ENCODE data around the gene PPFIBP2. TPM values are rescaled to one million over a fixed set of nuclear protein-coding genes. Genes with fewer than 3 reads are reported as not detected.

The PPFIBP2 gene
- total and polyA plus RNA-seq, 2 of the 13 experiments (the other 11 are each of a cell fraction or from before 2014, with no cell fraction given), result 15.0 to 52.5 TPM

DNA sequence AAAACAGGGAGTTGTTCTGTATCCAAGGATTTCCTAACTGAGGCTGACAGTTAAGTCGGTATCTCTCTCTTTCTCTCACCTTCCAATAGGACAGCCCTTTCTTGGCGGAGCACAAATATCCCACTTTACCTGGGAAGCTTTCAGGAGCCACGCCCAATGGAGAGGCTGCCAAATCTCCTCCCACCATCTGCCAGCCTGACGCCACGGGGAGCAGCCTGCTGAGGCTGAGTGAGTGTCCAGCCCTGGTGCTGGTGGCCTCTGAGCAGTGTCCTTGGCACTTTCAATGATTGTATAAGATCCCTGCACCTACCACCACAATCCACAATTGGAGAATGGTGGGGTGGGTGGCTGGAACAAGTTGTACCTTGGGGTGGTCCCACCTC lies 125.8 kb downstream of the PPFIBP2 start:
- Histone ChIP-seq H3K79me2 (ENCODE audit: insufficient read depth, low read length) (no peaks in the 10 kb centered on the region), H3K4me1 (ENCODE audit: insufficient read depth, low read length) (no peaks in the 10 kb centered on the region), H3K9me3 (ENCODE audit: low read length) (no peaks in the 10 kb centered on the region), H4K20me1 (ENCODE audit: insufficient read depth, low read length) (no peaks in the 10 kb centered on the region), H3K4me3 (replicated peaks in 1 of 3; ENCODE audit: insufficient read depth in 1 of 3, low read depth in 2 of 3, low read length in 3 of 3) (no peak overlapping the region), H3K27me3 (ENCODE audit: control insufficient read depth in 1 of 2, insufficient read depth in 2 of 2, low read length in 2 of 2) (no peaks in the 10 kb centered on the region), H3K4me2 (ENCODE audit: low read depth, low read length) (no peak overlapping the region), H2AFZ (ENCODE audit: low read length) (no peak overlapping the region), H3K36me3 (replicated peaks in 1 of 2; ENCODE audit: control insufficient read depth in 1 of 2, insufficient read depth in 2 of 2, low read length in 2 of 2) (peaks cover 22 to 79% of the 10 kb centered on the region in 2 experiments), H3K27ac (ENCODE audit: extremely low read length, insufficient read depth, low read length) (no peak overlapping the region), H3K9ac (ENCODE audit: insufficient read depth, low read depth, low read length) (no peak overlapping the region)
- in situ Hi-C loops (cut with HindIII; ENCODE audit: extremely low pct_ligation_motif_present, low pct_unique_long_range_greater_than_20kb) (no loop called here), intact Hi-C loops (cut with micrococcal nuclease; ENCODE audit: unreplicated experiment) (no loop called here)
- TF ChIP-seq ZNF224 (CRISPR knock-in tag; IDR thresholded peaks at IDR 0.05), result no peak
- no peak for TF ChIP-seq ZNF124 (CRISPR knock-in tag; IDR thresholded peaks at IDR 0.05)
- no peak for TF ChIP-seq RBM39 (IDR thresholded peaks at IDR 0.05; ENCODE audit: low read depth, low read length, poor library complexity, severe bottlenecking)
- no peak for ATAC-seq
- no peak for DNase-seq (ENCODE audit: low spot score)
- ChIA-PET CTCF (ENCODE audit: low intra/inter-chr PET ratio, low total read pairs) (no interaction called here), POLR2A (no interaction called here)
- FAIRE-seq, result no peak
- BruUV-seq (replicated peaks), result no TSS peak
- WGBS (ENCODE audit: low lambda C conversion rate), result 90% methylated on average over 4 of the region's 5 CpGs

DNA sequence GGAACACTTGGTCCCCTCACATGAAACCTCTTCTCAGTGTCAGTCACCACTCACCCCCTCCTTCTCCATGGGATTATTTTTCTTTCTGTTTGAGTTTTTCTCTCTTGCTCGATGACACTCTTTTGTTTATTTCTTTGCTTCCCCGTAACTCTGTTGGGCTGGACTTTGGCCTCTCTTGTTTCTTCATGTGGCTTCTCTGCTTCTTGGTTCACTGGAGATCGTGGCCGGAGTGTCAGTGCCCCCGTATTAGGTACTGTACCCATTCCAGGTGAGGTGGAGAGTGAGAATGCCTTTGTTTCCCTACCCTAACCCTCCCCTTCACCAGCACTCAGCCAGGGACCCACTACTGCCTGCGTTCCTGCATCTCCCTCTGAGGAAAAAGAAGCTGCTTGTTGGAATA lies 127.0 kb downstream of the PPFIBP2 start:
- Histone ChIP-seq H2AFZ (ENCODE audit: low read length) (no peak overlapping the region), H3K4me3 (replicated peaks in 1 of 3; ENCODE audit: insufficient read depth in 1 of 3, low read depth in 2 of 3, low read length in 3 of 3) (no peak overlapping the region), H3K4me2 (ENCODE audit: low read depth, low read length) (no peak overlapping the region), H3K9me3 (ENCODE audit: low read length) (no peaks in the 10 kb centered on the region), H3K27me3 (ENCODE audit: control insufficient read depth in 1 of 2, insufficient read depth in 2 of 2, low read length in 2 of 2) (no peaks in the 10 kb centered on the region), H3K36me3 (replicated peaks in 1 of 2; ENCODE audit: control insufficient read depth in 1 of 2, insufficient read depth in 2 of 2, low read length in 2 of 2) (peaks cover 24 to 73% of the 10 kb centered on the region in 2 experiments), H4K20me1 (ENCODE audit: insufficient read depth, low read length) (no peaks in the 10 kb centered on the region), H3K4me1 (ENCODE audit: insufficient read depth, low read length) (no peaks in the 10 kb centered on the region), H3K79me2 (ENCODE audit: insufficient read depth, low read length) (no peaks in the 10 kb centered on the region), H3K27ac (ENCODE audit: extremely low read length, insufficient read depth, low read length) (no peak overlapping the region), H3K9ac (ENCODE audit: insufficient read depth, low read depth, low read length) (no peak overlapping the region)
- BruUV-seq (replicated peaks), result no TSS peak
- ATAC-seq, result no peak
- FAIRE-seq, result no peak
- no peak for DNase-seq (ENCODE audit: low spot score)
- ChIA-PET CTCF (ENCODE audit: low intra/inter-chr PET ratio, low total read pairs) (no interaction called here), POLR2A (no interaction called here)
- intact Hi-C loops (cut with micrococcal nuclease; ENCODE audit: unreplicated experiment), result no loop called here
- in situ Hi-C loops (cut with HindIII; ENCODE audit: extremely low pct_ligation_motif_present, low pct_unique_long_range_greater_than_20kb), result no loop called here
- 93% methylated on average over 6 of the region's 6 CpGs for WGBS (ENCODE audit: low lambda C conversion rate)
- TF ChIP-seq, protein P1, sequence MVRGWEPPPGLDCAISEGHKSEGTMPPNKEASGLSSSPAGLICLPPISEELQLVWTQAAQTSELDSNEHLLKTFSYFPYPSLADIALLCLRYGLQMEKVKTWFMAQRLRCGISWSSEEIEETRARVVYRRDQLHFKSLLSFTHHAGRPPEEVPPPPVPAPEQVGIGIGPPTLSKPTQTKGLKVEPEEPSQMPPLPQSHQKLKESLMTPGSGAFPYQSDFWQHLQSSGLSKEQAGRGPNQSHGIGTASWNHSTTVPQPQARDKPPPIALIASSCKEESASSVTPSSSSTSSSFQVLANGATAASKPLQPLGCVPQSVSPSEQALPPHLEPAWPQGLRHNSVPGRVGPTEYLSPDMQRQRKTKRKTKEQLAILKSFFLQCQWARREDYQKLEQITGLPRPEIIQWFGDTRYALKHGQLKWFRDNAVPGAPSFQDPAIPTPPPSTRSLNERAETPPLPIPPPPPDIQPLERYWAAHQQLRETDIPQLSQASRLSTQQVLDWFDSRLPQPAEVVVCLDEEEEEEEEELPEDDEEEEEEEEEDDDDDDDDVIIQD (CRISPR knock-in tag; IDR thresholded peaks at IDR 0.05; ENCODE audit: low read depth), result no peak
- TF ChIP-seq, protein P2, sequence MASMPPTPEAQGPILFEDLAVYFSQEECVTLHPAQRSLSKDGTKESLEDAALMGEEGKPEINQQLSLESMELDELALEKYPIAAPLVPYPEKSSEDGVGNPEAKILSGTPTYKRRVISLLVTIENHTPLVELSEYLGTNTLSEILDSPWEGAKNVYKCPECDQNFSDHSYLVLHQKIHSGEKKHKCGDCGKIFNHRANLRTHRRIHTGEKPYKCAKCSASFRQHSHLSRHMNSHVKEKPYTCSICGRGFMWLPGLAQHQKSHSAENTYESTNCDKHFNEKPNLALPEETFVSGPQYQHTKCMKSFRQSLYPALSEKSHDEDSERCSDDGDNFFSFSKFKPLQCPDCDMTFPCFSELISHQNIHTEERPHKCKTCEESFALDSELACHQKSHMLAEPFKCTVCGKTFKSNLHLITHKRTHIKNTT (CRISPR knock-in tag; IDR thresholded peaks at IDR 0.05), result no peak
- TF ChIP-seq ZNF550 (CRISPR knock-in tag; IDR thresholded peaks at IDR 0.05; ENCODE audit: borderline replicate concordance) (no peak), NCOA5 (CRISPR knock-in tag; IDR thresholded peaks at IDR 0.05) (no peak), ZNF136 (CRISPR knock-in tag; IDR thresholded peaks at IDR 0.05; ENCODE audit: low read depth) (no peak)
